DMS79 treated with DMSO at 0.1 percent for 48 hours (cell line): ENCODE results near the gene RAB26.
"Not testable (repeated sequence)": the region's sequence is repeated elsewhere in the genome, so short reads cannot be mapped to it uniquely, and the experiment has no call there.

Experiments used
- DNase-seq: peaks from one replicate; lab custom pipeline; 2025; lab: John Stamatoyannopoulos, UW

RAB26 gene

GRCh38 chr16:2117341-2117740, 31.1 kb upstream of the RAB26 start:
- not testable (repeated sequence) for DNase-seq

GRCh38 chr16:2117960-2118722, 30.3 kb upstream of the RAB26 start:
- DNase-seq, result not testable (repeated sequence)

- not testable (repeated sequence) for DNase-seq
These were observed 27.1 kb upstream of the RAB26 start for GRCh38 chr16:2121325-2121724.

- no peak for DNase-seq
These were observed 26.6 kb upstream of the RAB26 start for GRCh38 chr16:2121853-2122252.

GRCh38 chr16:2122429-2122828, 26.0 kb upstream of the RAB26 start:
- DNase-seq, result no peak

- DNase-seq, result not testable (repeated sequence)
These were observed 25.3 kb upstream of the RAB26 start for GRCh38 chr16:2122934-2123683.

GRCh38 chr16:2123706-2124376, 24.6 kb upstream of the RAB26 start:
- DNase-seq, result not testable (repeated sequence)

GRCh38 chr16:2124377-2124693, 24.1 kb upstream of the RAB26 start:
- DNase-seq, result not testable (repeated sequence)

GRCh38 chr16:2124694-2125444, 23.6 kb upstream of the RAB26 start:
- not testable (repeated sequence) for DNase-seq

GRCh38 chr16:2125609-2126008, 22.8 kb upstream of the RAB26 start:
- not testable (repeated sequence) for DNase-seq

GRCh38 chr16:2126161-2126743, 22.2 kb upstream of the RAB26 start:
- not testable (repeated sequence) for DNase-seq

- DNase-seq, result not testable (repeated sequence)
These were observed 21.4 kb upstream of the RAB26 start for GRCh38 chr16:2126928-2127556.

- not testable (repeated sequence) for DNase-seq
These were observed 20.7 kb upstream of the RAB26 start for GRCh38 chr16:2127630-2128280.

- DNase-seq, result not testable (repeated sequence)
These were observed 19.2 kb upstream of the RAB26 start for GRCh38 chr16:2129251-2129650.

GRCh38 chr16:2129890-2130447, 18.5 kb upstream of the RAB26 start:
- DNase-seq, result not testable (repeated sequence)

- not testable (repeated sequence) for DNase-seq
These were observed 14.6 kb upstream of the RAB26 start for GRCh38 chr16:2133797-2134196.

- DNase-seq, result not testable (repeated sequence)
These were observed 13.4 kb upstream of the RAB26 start for GRCh38 chr16:2135071-2135470.

GRCh38 chr16:2135770-2136490, 12.5 kb upstream of the RAB26 start, which contains the start of gene PKD1:
TSS of gene PKD1 (minus strand) at chr16:2135898. CDS start at chr16:2135689, 209 bp downstream.
- peak; percentile 39 for DNase-seq
